Thoracic aorta (tissue), 2 donors: ENCODE measurements around the gene DDO. TPM values are rescaled to one million over a fixed set of nuclear protein-coding genes. Genes with fewer than 3 reads are reported as not detected.

Experiments
- ATAC-seq: fragments of 150-250 bp; one replicate; pipeline ENCODE4 v1.8.0; 2017; ENCODE audit warnings: low read depth; ENCODE audit not compliant: insufficient number of reproducible peaks, low FRiP score
- DNase-seq: peaks from one replicate; pipeline ENCODE4 v3.0.0-alpha.2; 2020; ENCODE audit warnings: low spot score
- H3K27ac ChIP-seq, 2 donors: fragments of 200-600 bp; sonication (generic); 1 replicate in 1 of 2; 2 replicates in 1 of 2; pipeline ENCODE4 v1.5.1; 2016; ENCODE audit warnings: mild to moderate bottlenecking in 2 of 2, moderate library complexity in 2 of 2
- H3K27me3 ChIP-seq: fragments of 200-600 bp; sonication (generic); replicated peaks from 2 replicates; pipeline ENCODE4 v1.6.0; 2016; ENCODE audit warnings: mild to moderate bottlenecking; ENCODE audit not compliant: insufficient read depth
- H3K36me3 ChIP-seq: fragments of 200-600 bp; sonication (generic); one replicate; pipeline ENCODE4 v1.5.1; 2016
- H3K4me1 ChIP-seq, 2 donors: fragments of 200-600 bp; sonication (generic); 1 replicate in 1 of 2; 2 replicates in 1 of 2; pipeline versions ENCODE4 v1.5.1 to v1.6.0; 2016; ENCODE audit warnings: low read depth in 2 of 2, mild to moderate bottlenecking in 1 of 2; ENCODE audit not compliant: control insufficient read depth in 1 of 2
- H3K4me3 ChIP-seq: fragments of 200-600 bp; sonication (generic); 2 replicates; pipeline ENCODE4 v1.5.1; 2016; ENCODE audit warnings: mild to moderate bottlenecking
- H3K9me3 ChIP-seq: fragments of 200-600 bp; sonication (generic); 2 replicates; pipeline ENCODE4 v1.5.1; 2016
- CTCF ChIP-seq: fragments of 200-600 bp; sonication (generic); IDR thresholded peaks from one replicate; pipeline ENCODE4 v1.5.1; 2019; ENCODE audit warnings: antibody characterized with exemption
- total RNA-seq, 2 donors: library from RNA; depleted of rRNA; stranded (reverse); fragments of >200 nt; gene quantifications; one replicate each; pipeline versions ENCODE4 v1.1.0 to v1.2.3, GENCODE V29; 2016

Gene DDO
- total RNA-seq, 2 donors from 2014 or later: 0.68 to 1.6 TPM

- no peaks in the 10 kb centered on the region for H3K9me3 ChIP-seq
- no peaks in the 10 kb centered on the region for H3K36me3 ChIP-seq
- no peaks in the 10 kb centered on the region for H3K4me1 ChIP-seq
- DNase-seq (no peak), ATAC-seq (no peak)
- no peaks in the 10 kb centered on the region for H3K27me3 ChIP-seq
- H3K4me3 ChIP-seq: no peak overlapping the region
- no peak overlapping the region for H3K27ac ChIP-seq
- TF ChIP-seq CTCF: no peak
These were observed 14.9 kb upstream of the DDO start for GRCh38 chr6:110430236-110430635.

- Histone ChIP-seq H3K36me3 (no peaks in the 10 kb centered on the region), H3K4me1 (no peaks in the 10 kb centered on the region), H3K27ac (no peak overlapping the region), H3K4me3 (no peak overlapping the region), H3K9me3 (no peaks in the 10 kb centered on the region), H3K27me3 (no peaks in the 10 kb centered on the region)
- DNase-seq (no peak), ATAC-seq (no peak)
- TF ChIP-seq CTCF: no peak
These were observed 12.8 kb upstream of the DDO start for GRCh38 chr6:110428153-110428552.

GRCh38 chr6:110425816-110426215 is 10.4 kb upstream of the DDO start:
- Histone ChIP-seq H3K27ac (no peak overlapping the region), H3K36me3 (no peaks in the 10 kb centered on the region), H3K27me3 (no peaks in the 10 kb centered on the region), H3K4me3 (no peak overlapping the region), H3K4me1 (no peaks in the 10 kb centered on the region), H3K9me3 (no peaks in the 10 kb centered on the region)
- DNase-seq (no peak), ATAC-seq (no peak)
- TF ChIP-seq CTCF: no peak

GRCh38 chr6:110422444-110422822 is 7.1 kb upstream of the DDO start:
- Histone ChIP-seq H3K4me1 (no peaks in the 10 kb centered on the region), H3K4me3 (no peak overlapping the region), H3K27ac (no peak overlapping the region), H3K9me3 (no peaks in the 10 kb centered on the region), H3K27me3 (no peaks in the 10 kb centered on the region), H3K36me3 (no peaks in the 10 kb centered on the region)
- ATAC-seq: no peak
- DNase-seq: no peak
- no peak for TF ChIP-seq CTCF

GRCh38 chr6:110421749-110422443 is 6.5 kb upstream of the DDO start:
- Histone ChIP-seq H3K27ac (no peak overlapping the region), H3K36me3 (no peaks in the 10 kb centered on the region), H3K4me1 (no peaks in the 10 kb centered on the region), H3K27me3 (no peaks in the 10 kb centered on the region), H3K4me3 (no peak overlapping the region), H3K9me3 (no peaks in the 10 kb centered on the region)
- no peak for TF ChIP-seq CTCF
- DNase-seq (no peak), ATAC-seq (no peak)
